ENCODE data around the gene PDIA3. TPM values are rescaled to one million over a fixed set of nuclear protein-coding genes. Genes with fewer than 3 reads are reported as not detected.

Gene PDIA3
- 274 to 366 TPM (median 360 TPM) in 5 replicates for total RNA-seq (2022; extraction: Qiagen RNA extraction)

GRCh38 chr15:43746245-43746902 is at the start of gene PDIA3:
TSS of gene PDIA3 (plus strand) at chr15:43746438. CDS start at chr15:43746540, 102 bp downstream.

GRCh38 chr15:43776718-43777266 is 30.6 kb downstream of the PDIA3 start, which contains the start of gene ELL3:
TSS of gene ELL3 (minus strand) at chr15:43776966. CDS start at chr15:43776901, 65 bp downstream.

DNA sequence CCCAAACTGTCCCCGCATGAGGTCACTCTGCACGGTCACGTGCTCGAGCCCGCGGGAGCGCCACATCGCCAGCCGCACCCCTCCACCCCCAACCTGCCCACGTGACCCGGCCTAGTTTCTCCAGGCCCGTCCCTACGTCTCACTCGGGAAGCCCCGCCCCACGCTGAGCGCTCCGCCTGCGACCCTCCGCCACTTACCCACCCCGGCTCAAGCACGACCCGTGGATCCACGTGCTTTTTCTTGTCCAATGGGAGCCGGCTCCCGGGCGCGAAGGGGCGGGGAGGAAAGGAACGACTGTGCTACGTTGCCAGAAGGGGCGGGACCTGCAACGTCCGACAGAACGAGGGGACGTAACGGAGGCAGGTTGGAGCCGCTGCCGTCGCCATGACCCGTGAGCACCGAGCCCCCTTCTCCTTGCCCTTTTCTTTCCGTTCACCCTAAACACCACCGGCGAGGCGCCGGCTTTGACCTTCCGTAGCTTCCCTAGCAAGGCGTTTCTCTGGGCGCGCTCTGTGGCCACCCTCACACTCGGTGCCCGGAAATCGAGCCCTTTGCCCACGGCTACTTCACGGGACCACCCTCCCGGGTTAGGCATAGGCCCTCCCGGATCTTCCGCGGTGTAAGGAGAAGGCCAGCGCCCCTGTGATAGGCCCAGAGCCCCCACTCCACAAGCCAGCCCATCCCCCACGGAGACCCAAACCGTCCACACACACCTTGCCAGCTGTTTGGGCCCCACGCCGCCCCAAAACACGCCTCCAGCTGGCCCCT is 45.9 kb downstream of the PDIA3 start, which contains the start of gene SERF2:
SERF2 (plus strand) TSS at position 328 of the 768 bp plus-strand sequence; CDS start at position 385, 57 bp downstream.

DNA sequence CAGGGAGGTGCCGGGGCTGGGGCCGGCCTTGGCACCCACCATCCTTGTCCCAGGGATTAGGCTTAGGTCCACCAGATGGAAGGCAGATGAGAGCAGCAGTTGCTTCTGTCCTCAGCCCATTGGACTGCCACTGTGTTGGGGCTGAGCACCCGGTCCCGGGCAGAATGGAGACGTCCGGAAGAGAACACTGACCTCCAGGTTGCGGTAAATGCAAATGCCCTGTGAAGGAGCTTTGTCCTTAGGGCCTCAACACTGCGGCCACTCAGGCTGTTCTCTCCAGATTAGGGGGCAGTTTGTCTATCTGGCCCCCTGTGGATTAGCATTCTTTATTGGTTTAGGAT is 53.7 kb downstream of the PDIA3 start, which contains the start of gene SERINC4:
SERINC4 (minus strand) TSS at position 276 of the 341 bp plus-strand sequence; CDS start at position 42, 234 bp downstream.

DNA sequence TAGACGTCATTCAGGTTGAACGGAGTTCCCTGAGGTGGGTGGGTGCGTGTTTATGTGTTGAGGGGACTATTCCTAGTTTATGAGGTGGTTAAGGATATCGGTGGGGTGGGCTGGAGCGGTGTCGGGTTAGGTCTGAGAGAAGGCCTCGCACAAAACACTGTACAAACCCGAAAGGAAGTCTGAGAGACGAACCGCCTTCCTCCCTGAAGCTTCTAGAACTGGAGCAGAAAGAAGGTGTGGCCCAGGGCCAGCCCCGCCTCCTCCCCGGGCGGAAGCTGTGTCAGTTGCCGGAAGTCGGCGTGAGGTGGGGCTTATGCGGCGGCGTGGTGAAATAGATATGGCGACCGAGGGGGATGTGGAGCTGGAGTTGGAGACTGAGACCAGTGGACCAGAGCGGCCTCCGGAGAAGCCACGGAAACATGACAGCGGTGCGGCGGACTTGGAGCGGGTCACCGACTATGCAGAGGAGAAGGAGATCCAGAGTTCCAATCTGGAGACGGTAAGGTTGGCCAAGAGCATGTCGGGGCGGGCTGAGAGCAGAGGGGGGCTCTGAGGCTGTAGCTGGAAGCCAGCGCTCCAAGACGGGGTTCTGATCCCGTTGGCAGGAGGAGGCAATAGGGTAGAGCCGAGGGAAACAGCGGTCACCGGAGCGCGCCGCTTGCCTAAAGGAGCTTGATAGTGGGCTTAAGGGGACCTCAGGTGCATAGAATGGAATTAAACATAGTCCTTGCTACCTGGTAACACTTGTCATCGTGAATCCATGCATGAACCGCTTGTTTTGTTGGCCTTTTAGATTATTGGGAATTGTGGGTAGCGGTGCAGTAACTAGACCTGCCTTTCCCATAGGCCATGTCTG is 54.3 kb downstream of the PDIA3 start, which contains the start of gene HYPK:
HYPK (plus strand) TSS at position 314 of the 856 bp plus-strand sequence; CDS start at position 338, 24 bp downstream.

Other genes with a start within 250 kb of the PDIA3 start
- gene MAP1A, start 228.8 kb upstream of the PDIA3 start, total RNA-seq (2022; extraction: Qiagen RNA extraction): 0.57 to 0.66 TPM (median 0.64 TPM) in 5 replicates
- 4.7 to 7.8 TPM (median 6.9 TPM) in 5 replicates for gene PPIP5K1, start 156.2 kb upstream of the PDIA3 start, total RNA-seq (2022; extraction: Qiagen RNA extraction)
- gene CKMT1B, start 152.4 kb upstream of the PDIA3 start, total RNA-seq (2022; extraction: Qiagen RNA extraction): 2.7 to 5.1 TPM (median 3.3 TPM) in 5 replicates
- 0.12 to 0.30 TPM (median 0.23 TPM) in 4 of 5 replicates, not detected in the other for gene STRC, start 127.6 kb upstream of the PDIA3 start, total RNA-seq (2022; extraction: Qiagen RNA extraction)
- gene CATSPER2, start 97.6 kb upstream of the PDIA3 start, total RNA-seq (2022; extraction: Qiagen RNA extraction): 0.39 to 1.3 TPM (median 0.48 TPM) in 5 replicates
- gene CKMT1A, start 52.6 kb upstream of the PDIA3 start, total RNA-seq (2022; extraction: Qiagen RNA extraction): 2.0 to 3.5 TPM (median 2.7 TPM) in 5 replicates
- gene ELL3, start 30.5 kb downstream of the PDIA3 start, total RNA-seq (2022; extraction: Qiagen RNA extraction): 0.97 to 2.2 TPM (median 1.4 TPM) in 5 replicates
- gene SERF2, start 45.9 kb downstream of the PDIA3 start, total RNA-seq (2022; extraction: Qiagen RNA extraction): 524 to 727 TPM (median 679 TPM) in 5 replicates
- gene SERINC4, start 53.8 kb downstream of the PDIA3 start, total RNA-seq (2022; extraction: Qiagen RNA extraction): 0.07 to 0.08 TPM in 2 of 5 replicates, not detected in the others
- gene HYPK, start 54.2 kb downstream of the PDIA3 start, total RNA-seq (2022; extraction: Qiagen RNA extraction): 4.0 to 12.2 TPM (median 4.2 TPM) in 5 replicates
- gene MFAP1, start 78.3 kb downstream of the PDIA3 start, total RNA-seq (2022; extraction: Qiagen RNA extraction): 23.6 to 28.8 TPM (median 24.2 TPM) in 5 replicates
- gene WDR76, start 80.6 kb downstream of the PDIA3 start, total RNA-seq (2022; extraction: Qiagen RNA extraction): 10.9 to 14.0 TPM (median 12.9 TPM) in 5 replicates

All from A549 treated with Mapracorat at 1 μM for 4 hours (cell line).